Kidney epithelial cell (primary cell): ENCODE data around the gene MGAT1. TPM values are rescaled to one million over a fixed set of nuclear protein-coding genes. Genes with fewer than 3 reads are reported as not detected.

Source experiments
- DNase-seq: peaks from one replicate; pipeline ENCODE4 v3.0.0-alpha.2; 2010; ENCODE audit warnings: low read depth
- H3K27me3 ChIP-seq: 2 replicates; pipeline ENCODE4 v1.6.0; 2011; ENCODE audit warnings: low read length; ENCODE audit not compliant: control insufficient read depth, insufficient read depth
- H3K36me3 ChIP-seq: 2 replicates; pipeline ENCODE4 v1.5.1; 2011; ENCODE audit warnings: low read length; ENCODE audit not compliant: control insufficient read depth, insufficient read depth
- H3K4me3 ChIP-seq: 2 replicates; pipeline ENCODE4 v1.5.1; 2011; ENCODE audit warnings: low read depth, mild to moderate bottlenecking, control low read depth, low read length
- CTCF ChIP-seq: IDR thresholded peaks from 2 replicates; pipeline ENCODE4 v1.5.1; 2011; ENCODE audit warnings: mild to moderate bottlenecking, moderate library complexity, low read length, control low read depth, inconsistent platforms; ENCODE audit not compliant: insufficient read depth, poor library complexity, severe bottlenecking
- total RNA-seq: library from RNA; depleted of rRNA; stranded (reverse); fragments of >200 nt; gene quantifications from 2 replicates; pipeline ENCODE4 v1.2.3, GENCODE V29; 2015

Gene MGAT1
- total RNA-seq, 1 donor from 2014 or later, result 95.4 TPM

GRCh38 chr5:180797256-180798192 lies 5.1 kb downstream of the MGAT1 start:
- H3K4me3 ChIP-seq, result no peak overlapping the region
- DNase-seq, result no peak
- TF ChIP-seq CTCF, result no peak
- peaks cover 1% of the 10 kb centered on the region for H3K36me3 ChIP-seq
- no peaks in the 10 kb centered on the region for H3K27me3 ChIP-seq

- Histone ChIP-seq H3K36me3 (peaks cover 1% of the 10 kb centered on the region), H3K4me3 (no peak overlapping the region), H3K27me3 (no peaks in the 10 kb centered on the region)
- no peak for DNase-seq
- no peak for TF ChIP-seq CTCF
These were observed 6.8 kb downstream of the MGAT1 start for GRCh38 chr5:180795771-180796313.

- Histone ChIP-seq H3K4me3 (no peak overlapping the region), H3K27me3 (no peaks in the 10 kb centered on the region), H3K36me3 (peaks cover 3% of the 10 kb centered on the region)
- DNase-seq, result no peak
- no peak for TF ChIP-seq CTCF
These were observed 9.7 kb downstream of the MGAT1 start for GRCh38 chr5:180792965-180793287.

GRCh38 chr5:180792287-180792964 lies 10.2 kb downstream of the MGAT1 start:
- H3K27me3 ChIP-seq, result no peaks in the 10 kb centered on the region
- TF ChIP-seq CTCF, result no peak
- H3K4me3 ChIP-seq, result no peak overlapping the region
- no peak for DNase-seq
- peaks cover 3% of the 10 kb centered on the region for H3K36me3 ChIP-seq

GRCh38 chr5:180791611-180792213 lies 10.9 kb downstream of the MGAT1 start:
- DNase-seq, result no peak
- Histone ChIP-seq H3K4me3 (no peak overlapping the region), H3K36me3 (peaks cover 3% of the 10 kb centered on the region), H3K27me3 (no peaks in the 10 kb centered on the region)
- no peak for TF ChIP-seq CTCF
